Activated CD8-positive, alpha-beta T cell treated with anti-CD3 and anti-CD28 coated beads, Interleukin-2, amount 10 ng/mL, durations not matched to agents 7 days and 5 days (primary cell): Measurements from ENCODE around the gene MYO5C. TPM values are rescaled to one million over a fixed set of nuclear protein-coding genes. Genes with fewer than 3 reads are reported as not detected.

Source experiments
- ATAC-seq: fragments of 150-1000 bp; cut with Tn5 transposase; one replicate; pipeline ENCODE4 v1.10.0; 2021; ENCODE audit warnings: moderate library complexity
- CTCF ChIA-PET: fragments of 350-600 bp; sonication (Branson Sonifier 250); formaldehyde crosslinking; loops from one replicate; lab custom pipeline; 2021; ENCODE audit warnings: antibody characterized with exemption; lab: Charles Lee
- POLR2A ChIA-PET: fragments of 350-600 bp; sonication (Branson Sonifier 250); formaldehyde crosslinking; loops from one replicate; lab custom pipeline; 2021; ENCODE audit warnings: antibody characterized with exemption; lab: Charles Lee
- DNase-seq: peaks from one replicate; pipeline ENCODE4 v3.0.0-alpha.2; 2020
- H3K27ac Mint-ChIP-seq: one replicate; pipeline ENCODE4 v1.8.0; 2021; ENCODE audit warnings: mild to moderate bottlenecking, mixed read lengths
- H3K27me3 Mint-ChIP-seq: one replicate; pipeline ENCODE4 v1.8.0; 2021; ENCODE audit warnings: low read depth, mixed read lengths
- H3K36me3 Mint-ChIP-seq: one replicate; pipeline ENCODE4 v1.8.0; 2021; ENCODE audit warnings: low read depth, mixed read lengths
- H3K4me1 Mint-ChIP-seq: one replicate; pipeline ENCODE4 v1.8.0; 2021; ENCODE audit warnings: low read depth, mixed read lengths
- H3K4me3 Mint-ChIP-seq: one replicate; pipeline ENCODE4 v1.8.0; 2021; ENCODE audit warnings: mild to moderate bottlenecking, mixed read lengths
- H3K9me3 Mint-ChIP-seq: one replicate; pipeline ENCODE4 v1.8.0; 2022; ENCODE audit warnings: mixed read lengths; ENCODE audit not compliant: insufficient read depth
- total RNA-seq, 2 experiments: library from RNA; stranded (reverse); gene quantifications; one replicate each; pipeline ENCODE4 v1.2.3, GENCODE V29; 2021

MYO5C gene
- total RNA-seq, 2 experiments from 2014 or later, result 2.5 to 3.2 TPM

DNA sequence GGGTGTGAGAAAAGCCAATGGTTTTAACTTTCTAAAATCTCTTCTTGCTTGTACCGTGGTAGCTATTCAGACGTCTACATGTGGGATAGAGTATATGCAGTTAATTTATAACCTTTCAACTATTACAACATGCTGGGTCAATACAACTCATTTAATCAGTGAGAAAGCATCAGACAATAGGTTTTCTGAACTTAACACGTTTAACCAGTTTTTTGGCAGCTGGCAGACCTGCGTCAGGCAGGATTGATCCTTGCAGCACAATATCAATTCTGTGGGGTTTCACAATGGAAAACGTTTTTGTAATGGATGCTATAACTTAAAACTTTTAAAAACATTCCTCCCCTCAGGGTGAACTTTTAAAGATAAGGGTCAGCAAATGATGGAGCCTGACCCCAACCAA is 110.9 kb downstream of the MYO5C start:
- Mint-ChIP-seq H3K27me3 (no peaks in the 10 kb centered on the region), H3K4me1 (peaks cover 19% of the 10 kb centered on the region), H3K4me3 (no peak overlapping the region), H3K27ac (no peak overlapping the region), H3K9me3 (no peaks in the 10 kb centered on the region), H3K36me3 (no peaks in the 10 kb centered on the region)
- ATAC-seq (no peak), DNase-seq (no peak)
- ChIA-PET POLR2A (no interaction called here), CTCF (interaction anchor here (0.7 to 4.7 kb wide), 10 partner anchors 9 to 222 kb away, joined by 3 to 55 read pairs (median 4); partner anchors contain the start of gene LEO1)

DNA sequence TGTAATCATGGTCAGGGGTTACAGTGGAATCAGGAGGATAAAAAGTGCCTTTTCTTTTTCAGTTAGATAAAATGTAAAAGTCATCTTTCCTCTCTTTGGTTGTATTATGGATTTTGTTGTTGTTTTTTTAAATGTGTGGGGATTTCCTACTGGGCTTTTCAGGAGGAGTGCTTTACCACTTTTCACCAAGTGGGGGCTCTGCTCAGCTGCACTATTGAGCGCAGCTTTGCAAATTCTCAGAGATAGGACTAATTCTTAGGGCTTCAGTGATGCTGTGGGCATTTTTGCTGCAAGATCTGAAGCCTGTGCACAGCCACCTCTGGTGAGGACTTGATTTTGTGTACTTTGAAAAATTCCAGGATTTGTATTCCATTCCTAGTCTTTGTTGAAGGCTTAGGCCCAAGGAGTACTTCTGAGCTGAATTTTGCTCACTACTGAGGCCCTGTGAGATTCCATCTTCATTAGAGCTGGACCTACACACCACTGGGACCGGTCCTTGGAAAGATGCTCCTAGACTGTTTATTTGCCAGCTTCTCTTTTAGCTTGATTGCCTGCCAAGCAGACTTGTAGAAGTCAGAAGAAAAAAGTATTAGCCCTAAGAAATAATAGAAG is 111.9 kb downstream of the MYO5C start:
- H3K4me1 Mint-ChIP-seq, result peaks cover 23% of the 10 kb centered on the region
- H3K27me3 Mint-ChIP-seq, result no peaks in the 10 kb centered on the region
- ChIA-PET CTCF (interaction anchor here (1.0 to 4.7 kb wide), 8 partner anchors 10 to 45 kb away, joined by 3 to 55 read pairs (median 6); no protein-coding TSS in a partner anchor), POLR2A (interaction anchor here (0.6 to 0.7 kb wide), 2 partner anchors 13 to 539 kb away, joined by 3 read pairs; no protein-coding TSS in a partner anchor)
- DNase-seq, result no peak
- ATAC-seq, result no peak
- peaks cover 2% of the 10 kb centered on the region for H3K36me3 Mint-ChIP-seq
- H3K9me3 Mint-ChIP-seq, result no peaks in the 10 kb centered on the region
- no peak overlapping the region for H3K4me3 Mint-ChIP-seq
- no peak overlapping the region for H3K27ac Mint-ChIP-seq

DNA sequence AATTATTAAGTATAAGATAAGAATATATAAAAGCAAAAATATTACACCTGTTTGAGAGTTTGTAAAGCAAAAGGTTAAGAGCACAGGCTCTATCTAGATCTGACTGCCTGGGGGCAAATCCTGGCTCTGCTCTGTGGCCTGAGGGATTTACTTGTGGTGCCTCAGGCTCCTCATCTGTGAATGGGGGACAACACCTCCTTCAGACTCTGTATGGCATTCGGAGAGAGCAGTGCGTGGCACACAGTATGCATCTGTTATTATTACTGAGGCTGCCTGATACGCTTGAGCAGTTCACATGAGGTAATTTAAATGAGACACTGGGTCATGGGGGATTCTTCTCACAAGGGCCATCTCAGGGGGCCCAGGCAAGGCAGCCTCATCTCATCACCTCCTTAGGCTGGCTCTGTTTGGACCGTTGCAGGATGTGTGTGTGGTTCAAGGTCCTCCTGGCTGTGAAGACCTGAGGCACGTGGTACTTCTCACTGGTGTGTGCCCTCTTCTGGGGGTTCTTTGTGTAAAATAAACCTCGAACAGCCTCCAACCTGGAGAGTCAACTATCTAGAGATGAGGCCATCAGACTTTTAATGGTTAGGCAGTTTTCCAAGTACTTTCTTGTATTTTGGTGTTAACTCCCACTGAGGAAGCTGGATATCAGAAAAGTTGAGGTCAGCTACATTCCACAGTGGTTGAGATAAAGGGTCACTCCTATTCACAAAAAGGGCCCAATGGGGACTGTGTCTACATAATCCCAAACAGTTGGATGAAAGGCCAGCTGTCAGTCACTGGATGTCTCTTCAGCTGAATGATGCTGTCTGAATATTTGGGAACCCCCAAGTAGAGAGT is 113.4 kb downstream of the MYO5C start:
- ChIA-PET CTCF (interaction anchor here (1.0 to 3.5 kb wide), 3 partner anchors 26 to 45 kb away, joined by 3 to 37 read pairs (median 4); no protein-coding TSS in a partner anchor), POLR2A (interaction anchor here (0.6 kb wide), 1 partner anchor 23 kb away, joined by 3 read pairs; no protein-coding TSS in a partner anchor)
- ATAC-seq (no peak), DNase-seq (no peak)
- peaks cover 2% of the 10 kb centered on the region for H3K36me3 Mint-ChIP-seq
- H3K4me1 Mint-ChIP-seq, result peaks cover 35% of the 10 kb centered on the region
- no peaks in the 10 kb centered on the region for H3K27me3 Mint-ChIP-seq
- H3K27ac Mint-ChIP-seq, result no peak overlapping the region
- no peak overlapping the region for H3K4me3 Mint-ChIP-seq
- no peaks in the 10 kb centered on the region for H3K9me3 Mint-ChIP-seq

DNA sequence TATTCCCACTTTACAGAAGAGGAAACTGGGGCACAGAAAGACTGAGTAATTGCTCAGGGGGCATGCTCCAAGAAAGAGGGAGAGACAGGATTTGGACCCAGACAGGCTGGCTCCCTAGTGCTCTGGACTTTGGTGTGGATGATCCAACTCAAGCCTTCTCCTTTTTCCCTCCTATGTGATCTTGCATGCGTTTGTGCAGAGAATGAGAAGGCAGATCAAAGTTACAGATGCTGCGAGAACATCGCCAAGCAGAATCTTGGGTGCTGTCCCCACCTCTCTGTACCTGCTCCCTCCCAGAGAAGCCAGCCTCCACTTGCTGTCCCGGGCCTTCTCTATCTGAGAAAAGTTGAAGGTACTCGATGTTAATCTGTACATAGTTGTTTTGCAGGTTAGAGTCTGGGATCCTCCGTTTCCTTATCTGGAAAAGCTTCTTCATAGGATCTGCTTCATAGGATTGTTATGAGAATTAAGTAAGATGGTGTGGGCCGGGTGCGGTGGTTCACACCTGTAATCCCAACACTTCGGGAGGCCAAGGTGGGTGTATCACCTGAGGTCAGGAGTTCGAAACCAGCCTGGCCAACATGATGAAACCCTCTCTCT is 114.7 kb downstream of the MYO5C start:
- peaks cover 2% of the 10 kb centered on the region for H3K36me3 Mint-ChIP-seq
- H3K9me3 Mint-ChIP-seq, result no peaks in the 10 kb centered on the region
- peak overlapping the region; percentile 84 for H3K4me3 Mint-ChIP-seq
- DNase-seq (no peak), ATAC-seq (no peak)
- ChIA-PET POLR2A (interaction anchor here (0.6 to 2.7 kb wide), 10 partner anchors 10 to 569 kb away, joined by 3 to 14 read pairs (median 6); partner anchors contain the start of gene LEO1), CTCF (interaction anchor here (1.1 to 7.8 kb wide), 5 partner anchors 10 to 44 kb away, joined by 7 to 50 read pairs (median 15); no protein-coding TSS in a partner anchor)
- H3K27ac Mint-ChIP-seq, result peak overlapping the region; percentile 96
- H3K4me1 Mint-ChIP-seq, result peaks cover 35% of the 10 kb centered on the region
- H3K27me3 Mint-ChIP-seq, result no peaks in the 10 kb centered on the region

DNA sequence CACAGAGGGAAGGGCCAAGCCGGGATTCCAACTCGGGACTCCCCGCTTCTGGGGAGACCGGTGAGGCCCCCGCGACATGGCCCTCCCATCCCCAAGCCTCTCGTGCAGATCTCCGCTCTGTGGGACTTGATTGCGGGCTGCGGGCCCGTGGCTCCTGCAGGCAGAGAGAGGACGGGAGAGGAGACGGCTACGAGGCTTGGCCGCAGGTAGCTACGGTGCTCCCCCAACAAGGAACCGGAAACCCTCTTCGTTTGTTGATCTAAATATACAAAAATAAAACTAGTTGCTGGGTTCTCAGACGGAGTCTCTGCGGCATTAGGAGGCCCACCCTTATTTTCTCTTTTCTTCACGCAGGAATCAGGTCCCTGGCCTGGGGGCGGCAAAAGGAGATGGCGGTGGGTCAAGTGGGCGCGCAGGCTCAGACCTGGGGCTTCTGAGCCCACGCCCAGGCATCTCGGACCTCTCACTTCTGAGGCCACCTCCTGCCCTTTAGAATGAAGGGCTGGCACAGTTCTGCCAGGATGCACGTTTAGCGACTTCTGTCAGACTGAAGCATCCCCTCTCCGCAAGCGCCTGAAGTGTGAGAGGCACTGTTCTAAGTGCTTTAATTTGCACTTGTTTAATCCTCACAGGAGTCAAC is 115.3 kb downstream of the MYO5C start:
- POLR2A ChIA-PET, result interaction anchor here (0.6 to 2.7 kb wide), 10 partner anchors 9 to 569 kb away, joined by 3 to 14 read pairs (median 6); partner anchors contain the start of gene LEO1
- H3K4me1 Mint-ChIP-seq, result peaks cover 35% of the 10 kb centered on the region

DNA sequence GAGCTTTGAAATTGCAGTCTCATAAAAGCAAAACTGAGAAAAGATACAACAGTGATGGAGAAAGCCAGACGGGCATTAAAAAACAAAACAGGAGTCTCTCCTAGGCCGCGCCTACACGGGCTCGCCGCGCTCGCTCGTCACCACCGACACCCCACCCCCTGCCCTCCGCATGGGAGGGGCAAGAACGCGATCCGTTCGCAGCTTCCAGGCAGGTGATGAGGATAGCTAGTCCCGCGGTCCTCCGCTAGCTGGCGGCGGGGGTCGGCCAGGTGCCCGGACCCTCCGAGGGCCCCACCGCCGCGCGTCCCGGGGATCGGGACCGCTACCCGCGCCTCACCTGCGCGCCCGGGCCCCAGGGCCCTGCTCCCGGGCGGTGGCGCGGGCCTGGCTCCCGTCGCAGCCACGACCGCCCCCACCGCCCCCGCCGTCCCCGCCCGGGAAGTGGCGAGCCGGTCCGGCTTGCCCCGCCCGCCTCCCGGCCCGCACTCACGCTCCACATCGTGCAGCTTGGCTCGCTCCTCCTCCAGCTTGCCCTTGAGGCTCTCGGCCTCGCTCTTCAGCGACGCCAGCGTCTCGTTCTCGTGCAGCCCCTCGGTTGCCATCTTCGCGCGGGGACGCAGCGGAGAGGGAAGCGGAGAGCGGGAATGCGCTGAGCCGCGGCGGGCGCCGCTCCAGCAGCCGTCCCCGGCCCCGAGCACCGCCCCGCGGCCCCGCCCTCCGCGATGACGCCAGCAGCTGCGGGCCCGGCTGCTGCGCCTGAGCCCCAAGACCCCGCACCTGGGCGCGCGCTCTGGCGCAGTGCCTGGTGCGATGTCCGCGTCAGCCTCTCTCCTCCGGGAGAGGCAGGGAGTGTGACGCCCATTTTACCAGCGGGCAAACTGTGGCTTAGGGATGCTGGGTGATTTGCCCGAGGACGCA is 116.1 kb downstream of the MYO5C start:
- H3K9me3 Mint-ChIP-seq, result no peaks in the 10 kb centered on the region
- POLR2A ChIA-PET, result interaction anchor here (0.6 to 2.7 kb wide), 15 partner anchors 8 to 341 kb away, joined by 3 to 14 read pairs (median 5); partner anchors contain the start of gene LEO1
- H3K27ac Mint-ChIP-seq, result peak overlapping the region; percentile 96
- peak; percentile 87 for ATAC-seq
- peak; percentile 93 for DNase-seq
- H3K36me3 Mint-ChIP-seq, result peaks cover 2% of the 10 kb centered on the region
- CTCF ChIA-PET, result interaction anchor here (0.6 to 7.8 kb wide), 16 partner anchors 8 to 529 kb away, joined by 3 to 50 read pairs (median 4); partner anchors contain the start of gene LEO1
- peak overlapping the region; percentile 92 for H3K4me3 Mint-ChIP-seq
- H3K4me1 Mint-ChIP-seq, result peaks cover 35% of the 10 kb centered on the region
- H3K27me3 Mint-ChIP-seq, result no peaks in the 10 kb centered on the region

More for the DNA sequence above, 115.3 kb downstream of the MYO5C start:
- Mint-ChIP-seq H3K27me3 (no peaks in the 10 kb centered on the region), H3K4me3 (peak overlapping the region; percentile 84), H3K9me3 (no peaks in the 10 kb centered on the region), H3K27ac (peak overlapping the region; percentile 96), H3K36me3 (peaks cover 2% of the 10 kb centered on the region)
- peak; percentile 48 for ATAC-seq
- CTCF ChIA-PET, result interaction anchor here (0.6 to 7.8 kb wide), 9 partner anchors 9 to 530 kb away, joined by 3 to 50 read pairs (median 7); partner anchors contain the start of gene LEO1
- DNase-seq, result peak; percentile 64

DNA sequence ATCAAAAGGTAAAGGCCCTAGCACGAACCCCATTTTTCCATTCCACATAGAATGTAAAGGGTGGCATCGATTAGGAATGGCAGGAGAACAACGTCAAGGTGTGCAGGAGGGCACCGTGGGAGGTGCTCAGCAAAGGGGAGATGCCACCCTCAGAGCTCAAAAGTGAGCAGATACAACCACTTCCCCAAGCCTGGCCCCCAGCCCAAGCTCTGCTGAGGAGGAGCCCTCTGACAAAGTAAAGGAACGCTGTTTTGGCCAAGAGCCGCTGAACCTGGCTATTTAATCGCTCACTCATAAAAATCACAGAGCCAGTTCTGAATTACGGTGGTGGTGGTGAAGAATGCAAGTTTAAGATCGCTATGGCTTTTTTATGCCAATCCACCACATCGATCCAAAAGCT is 116.8 kb downstream of the MYO5C start:
- ATAC-seq (no peak), DNase-seq (no peak)
- Mint-ChIP-seq H3K27me3 (no peaks in the 10 kb centered on the region), H3K36me3 (peaks cover 2% of the 10 kb centered on the region), H3K9me3 (no peaks in the 10 kb centered on the region), H3K27ac (peak overlapping the region; percentile 95), H3K4me1 (peaks cover 38% of the 10 kb centered on the region), H3K4me3 (peak overlapping the region; percentile 92)
- ChIA-PET POLR2A (interaction anchor here (0.6 to 2.7 kb wide), 12 partner anchors 8 to 340 kb away, joined by 3 to 14 read pairs (median 4); partner anchors contain the start of gene LEO1), CTCF (interaction anchor here (0.8 to 7.8 kb wide), 15 partner anchors 7 to 557 kb away, joined by 3 to 50 read pairs (median 4); no protein-coding TSS in a partner anchor)

DNA sequence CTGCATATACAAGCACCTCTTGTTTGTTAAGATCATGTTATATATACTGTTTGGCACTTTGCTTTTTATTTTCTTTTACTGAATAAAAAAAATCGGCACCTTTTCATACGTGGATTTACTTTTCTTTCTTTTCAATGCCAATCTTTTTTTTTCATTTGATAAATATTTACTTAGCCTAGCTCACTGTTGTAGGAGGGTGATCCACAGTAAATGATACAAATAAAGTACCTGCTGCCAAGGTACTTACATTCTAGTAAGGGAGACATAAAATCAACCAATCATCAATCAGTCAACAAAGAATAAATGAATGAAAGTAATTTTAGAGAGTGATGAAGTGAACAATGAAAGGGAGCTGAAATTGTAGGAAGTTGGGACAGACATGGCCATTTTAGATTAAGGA is 122.7 kb downstream of the MYO5C start:
- no peaks in the 10 kb centered on the region for H3K27me3 Mint-ChIP-seq
- no peaks in the 10 kb centered on the region for H3K9me3 Mint-ChIP-seq
- ATAC-seq (no peak), DNase-seq (no peak)
- POLR2A ChIA-PET, result no interaction called here
- H3K4me3 Mint-ChIP-seq, result no peak overlapping the region
- CTCF ChIA-PET, result interaction anchor here (1.0 to 7.8 kb wide), 2 partner anchors 8 to 32 kb away, joined by 3 to 50 read pairs; no protein-coding TSS in a partner anchor
- H3K36me3 Mint-ChIP-seq, result peaks cover 11% of the 10 kb centered on the region
- H3K4me1 Mint-ChIP-seq, result peaks cover 21% of the 10 kb centered on the region
- H3K27ac Mint-ChIP-seq, result no peak overlapping the region

DNA sequence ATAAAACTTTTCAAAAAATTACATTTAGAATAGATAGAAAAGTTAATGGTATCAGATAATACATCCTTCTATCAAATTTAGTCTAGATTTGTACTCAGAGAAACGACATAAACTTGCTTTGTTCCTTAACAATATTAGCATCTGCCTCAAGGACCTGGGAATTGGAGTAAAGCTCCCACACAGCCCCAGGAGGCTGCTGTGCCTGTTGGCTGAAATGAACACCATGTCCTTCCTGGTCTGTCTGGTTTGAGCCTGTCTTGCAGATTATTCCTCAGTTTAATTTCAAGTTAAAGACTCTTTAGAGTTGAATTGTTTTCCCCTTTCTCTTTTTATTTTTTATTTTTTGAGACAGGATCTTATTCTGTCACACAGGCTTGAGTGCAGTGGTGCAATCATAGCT is 123.8 kb downstream of the MYO5C start:
- ChIA-PET POLR2A (interaction anchor here (1.0 to 1.8 kb wide), 3 partner anchors 7 to 201 kb away, joined by 5 to 10 read pairs (median 5); partner anchors contain the start of gene LEO1), CTCF (interaction anchor here (0.5 to 2.6 kb wide), 14 partner anchors 7 to 395 kb away, joined by 3 to 21 read pairs (median 4); partner anchors contain the start of gene LEO1)
- Mint-ChIP-seq H3K27me3 (no peaks in the 10 kb centered on the region), H3K27ac (no peak overlapping the region), H3K9me3 (no peaks in the 10 kb centered on the region), H3K36me3 (peaks cover 11% of the 10 kb centered on the region), H3K4me3 (no peak overlapping the region), H3K4me1 (peaks cover 18% of the 10 kb centered on the region)
- no peak for ATAC-seq
- DNase-seq, result no peak
